ENCODE results near the gene LAMP2. TPM values are rescaled to one million over a fixed set of nuclear protein-coding genes. Genes with fewer than 3 reads are reported as not detected.

Gene LAMP2
- total RNA-seq, 2 donors from 2014 or later: 43.4 to 77.2 TPM

DNA sequence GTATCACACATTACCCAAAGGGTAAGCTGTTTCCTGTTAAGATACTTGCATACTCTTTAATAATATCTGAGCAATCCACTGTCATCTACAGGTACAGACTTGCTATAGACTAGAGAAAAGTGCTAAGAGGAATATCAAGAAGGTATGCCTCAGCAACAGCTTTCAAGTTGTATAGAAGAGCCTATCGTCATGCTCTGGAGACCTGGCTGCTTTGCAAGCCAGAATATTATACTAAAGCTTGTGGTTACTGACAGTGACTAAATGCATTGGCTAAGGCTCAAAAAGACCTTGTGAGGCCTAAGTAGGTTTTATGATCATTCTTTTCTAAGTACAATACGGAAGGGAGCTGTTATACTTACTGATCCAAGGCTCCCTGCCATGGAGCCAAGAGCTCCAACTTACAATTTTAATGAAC is 11.3 kb downstream of the LAMP2 start:
- Histone ChIP-seq H3K27me3 (no peaks in the 10 kb centered on the region), H3K9me3 (no peaks in the 10 kb centered on the region), H3K27ac (no peak overlapping the region), H3K36me3 (no peaks in the 10 kb centered on the region), H3K9ac (ENCODE audit: low read depth in 2 of 2, low read length in 2 of 2) (no peak overlapping the region), H3K4me3 (no peak overlapping the region), H3K4me1 (no peaks in the 10 kb centered on the region)
- intact Hi-C loops (cut with DNase I): no loop called here
- no peak for DNase-seq
- TF ChIP-seq, protein P1, sequence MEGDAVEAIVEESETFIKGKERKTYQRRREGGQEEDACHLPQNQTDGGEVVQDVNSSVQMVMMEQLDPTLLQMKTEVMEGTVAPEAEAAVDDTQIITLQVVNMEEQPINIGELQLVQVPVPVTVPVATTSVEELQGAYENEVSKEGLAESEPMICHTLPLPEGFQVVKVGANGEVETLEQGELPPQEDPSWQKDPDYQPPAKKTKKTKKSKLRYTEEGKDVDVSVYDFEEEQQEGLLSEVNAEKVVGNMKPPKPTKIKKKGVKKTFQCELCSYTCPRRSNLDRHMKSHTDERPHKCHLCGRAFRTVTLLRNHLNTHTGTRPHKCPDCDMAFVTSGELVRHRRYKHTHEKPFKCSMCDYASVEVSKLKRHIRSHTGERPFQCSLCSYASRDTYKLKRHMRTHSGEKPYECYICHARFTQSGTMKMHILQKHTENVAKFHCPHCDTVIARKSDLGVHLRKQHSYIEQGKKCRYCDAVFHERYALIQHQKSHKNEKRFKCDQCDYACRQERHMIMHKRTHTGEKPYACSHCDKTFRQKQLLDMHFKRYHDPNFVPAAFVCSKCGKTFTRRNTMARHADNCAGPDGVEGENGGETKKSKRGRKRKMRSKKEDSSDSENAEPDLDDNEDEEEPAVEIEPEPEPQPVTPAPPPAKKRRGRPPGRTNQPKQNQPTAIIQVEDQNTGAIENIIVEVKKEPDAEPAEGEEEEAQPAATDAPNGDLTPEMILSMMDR (IDR thresholded peaks at IDR 0.05): no peak

GRCh38 chrX:120456973-120457372 is 12.1 kb downstream of the LAMP2 start:
- H3K36me3 ChIP-seq: no peaks in the 10 kb centered on the region
- no peaks in the 10 kb centered on the region for H3K27me3 ChIP-seq
- intact Hi-C loops (cut with DNase I): no loop called here
- H3K4me1 ChIP-seq: no peaks in the 10 kb centered on the region
- no peak overlapping the region for H3K27ac ChIP-seq
- H3K9me3 ChIP-seq: no peaks in the 10 kb centered on the region
- H3K4me3 ChIP-seq: no peak overlapping the region
- no peak for DNase-seq
- TF ChIP-seq, protein P1 (IDR thresholded peaks at IDR 0.05): no peak
- H3K9ac ChIP-seq (ENCODE audit: low read depth in 2 of 2, low read length in 2 of 2): no peak overlapping the region

GRCh38 chrX:120453985-120454384 is 15.1 kb downstream of the LAMP2 start:
- intact Hi-C loops (cut with DNase I): no loop called here
- no peaks in the 10 kb centered on the region for H3K36me3 ChIP-seq
- no peak overlapping the region for H3K4me3 ChIP-seq
- no peak overlapping the region for H3K9ac ChIP-seq (ENCODE audit: low read depth in 2 of 2, low read length in 2 of 2)
- TF ChIP-seq, protein P1 (IDR thresholded peaks at IDR 0.05): no peak
- no peak for DNase-seq
- no peaks in the 10 kb centered on the region for H3K9me3 ChIP-seq
- H3K27me3 ChIP-seq: no peaks in the 10 kb centered on the region
- no peak overlapping the region for H3K27ac ChIP-seq
- H3K4me1 ChIP-seq: no peaks in the 10 kb centered on the region

DNA sequence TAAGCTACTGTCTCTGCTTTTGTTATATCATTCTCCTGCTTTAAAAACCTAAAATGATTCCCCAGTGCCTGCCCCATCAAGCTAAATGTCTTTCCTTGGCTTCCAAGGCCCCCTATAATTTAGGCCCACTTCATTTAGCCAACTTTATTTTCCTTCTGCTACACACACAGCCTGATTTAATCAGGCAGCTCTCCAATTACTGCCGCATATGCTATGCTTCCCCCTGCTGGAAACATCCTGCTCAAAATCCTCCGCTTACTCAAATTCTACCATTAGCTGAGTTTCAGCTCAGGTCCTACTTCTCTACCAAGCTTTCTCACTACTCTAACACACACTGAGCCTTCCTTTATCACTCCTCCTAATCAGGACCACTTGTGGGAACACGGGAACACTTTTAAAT is 17.0 kb downstream of the LAMP2 start:
- Histone ChIP-seq H3K9me3 (no peaks in the 10 kb centered on the region), H3K27me3 (no peaks in the 10 kb centered on the region), H3K9ac (ENCODE audit: low read depth in 2 of 2, low read length in 2 of 2) (no peak overlapping the region), H3K4me3 (no peak overlapping the region), H3K27ac (no peak overlapping the region), H3K4me1 (no peaks in the 10 kb centered on the region), H3K36me3 (no peaks in the 10 kb centered on the region)
- DNase-seq: no peak
- intact Hi-C loops (cut with DNase I): no loop called here
- TF ChIP-seq, protein P1 (IDR thresholded peaks at IDR 0.05): no peak

GRCh38 chrX:120450163-120450562 is 18.9 kb downstream of the LAMP2 start:
- Histone ChIP-seq H3K27ac (no peak overlapping the region), H3K27me3 (no peaks in the 10 kb centered on the region), H3K4me3 (no peak overlapping the region), H3K9me3 (no peaks in the 10 kb centered on the region), H3K4me1 (no peaks in the 10 kb centered on the region), H3K9ac (ENCODE audit: low read depth in 2 of 2, low read length in 2 of 2) (no peak overlapping the region), H3K36me3 (no peaks in the 10 kb centered on the region)
- no peak for DNase-seq
- intact Hi-C loops (cut with DNase I): no loop called here
- TF ChIP-seq, protein P1 (IDR thresholded peaks at IDR 0.05): no peak

- no peak overlapping the region for H3K9ac ChIP-seq (ENCODE audit: low read depth in 2 of 2, low read length in 2 of 2)
- TF ChIP-seq, protein P1 (IDR thresholded peaks at IDR 0.05): no peak
- no peak overlapping the region for H3K4me3 ChIP-seq
- no peaks in the 10 kb centered on the region for H3K27me3 ChIP-seq
- no peak for DNase-seq
- intact Hi-C loops (cut with DNase I): no loop called here
- H3K27ac ChIP-seq: no peak overlapping the region
- no peaks in the 10 kb centered on the region for H3K36me3 ChIP-seq
- H3K4me1 ChIP-seq: no peaks in the 10 kb centered on the region
- no peaks in the 10 kb centered on the region for H3K9me3 ChIP-seq
These were observed 22.6 kb downstream of the LAMP2 start for GRCh38 chrX:120446498-120446897.

Data from colonic mucosa (tissue), 4 donors.